A673 (cell line): ENCODE results near the gene ANKDD1B. TPM values are rescaled to one million over a fixed set of nuclear protein-coding genes. Genes with fewer than 3 reads are reported as not detected.
A peak's percentile ranks its signal among the peaks of the same experiment; 100 is the strongest.

ENCODE experiments used
- BruUV-seq: library from RNA; stranded (reverse); fragments of 400-500 nt; replicated peaks from 2 replicates; lab custom pipeline; 2021; lab: Mats Ljungman, UMichigan
- CTCF ChIA-PET: fragments of 300-600 bp; sonication (Branson Sonifier 250); formaldehyde crosslinking; loops from one replicate; lab custom pipeline; 2022; ENCODE audit warnings: antibody characterized with exemption; lab: Charles Lee
- POLR2A ChIA-PET: fragments of 300-600 bp; sonication (Branson Sonifier 250); formaldehyde crosslinking; loops from one replicate; lab custom pipeline; 2022; ENCODE audit warnings: antibody characterized with exemption; ENCODE audit not compliant: low non-redundant PET; lab: Charles Lee
- DNase-seq: peaks from one replicate; pipeline ENCODE4 v3.0.0-alpha.2; 2015; ENCODE audit warnings: low spot score
- H3K27ac ChIP-seq: fragments of 200-600 bp; sonication (generic); 2 replicates; pipeline ENCODE4 v1.5.1; 2016; ENCODE audit warnings: mixed run types, low read depth, mild to moderate bottlenecking, mixed read lengths, antibody characterized with exemption, low read length; ENCODE audit not compliant: poor library complexity, severe bottlenecking
- H3K27me3 ChIP-seq: fragments of 200-600 bp; sonication (generic); replicated peaks from 2 replicates; pipeline ENCODE4 v1.6.1; 2017; ENCODE audit warnings: mixed run types, low read depth, mild to moderate bottlenecking, mixed read lengths, antibody characterized with exemption, low read length; ENCODE audit not compliant: insufficient read depth, poor library complexity
- H3K36me3 ChIP-seq: fragments of 200-600 bp; sonication (generic); 2 replicates; pipeline ENCODE4 v1.6.1; 2016; ENCODE audit warnings: mixed run types, mild to moderate bottlenecking, mixed read lengths, antibody characterized with exemption, low read length; ENCODE audit not compliant: insufficient read depth, poor library complexity, severe bottlenecking
- H3K4me1 ChIP-seq: fragments of 200-600 bp; sonication (generic); 2 replicates; pipeline ENCODE4 v1.6.1; 2017; ENCODE audit warnings: mixed run types, mild to moderate bottlenecking, mixed read lengths, antibody characterized with exemption, low read length; ENCODE audit not compliant: insufficient read depth, poor library complexity, severe bottlenecking
- H3K4me3 ChIP-seq: fragments of 200-600 bp; sonication (generic); 2 replicates; pipeline ENCODE4 v1.5.1; 2016; ENCODE audit warnings: low read depth, mixed run types, mild to moderate bottlenecking, mixed read lengths, low read length; ENCODE audit not compliant: poor library complexity, severe bottlenecking
- H3K9me3 ChIP-seq: fragments of 200-600 bp; sonication (generic); 2 replicates; pipeline ENCODE4 v1.6.1; 2016; ENCODE audit warnings: mixed run types, low read depth, mild to moderate bottlenecking, mixed read lengths, antibody characterized with exemption, low read length; ENCODE audit not compliant: poor library complexity, severe bottlenecking
- CTCF ChIP-seq: fragments of 300-800, 200-600 bp; sonication (generic); conservative IDR thresholded peaks from 2 replicates; pipeline ENCODE4 v1.5.1; 2017; ENCODE audit warnings: low read depth, mild to moderate bottlenecking, antibody characterized with exemption, low read length, moderate library complexity, mixed read lengths
- EZH2 ChIP-seq: fragments of 200-600 bp; sonication (generic); IDR thresholded peaks from 2 replicates; pipeline ENCODE4 v1.6.1; 2017; ENCODE audit warnings: borderline replicate concordance, low read depth, mild to moderate bottlenecking, mixed read lengths, antibody characterized with exemption, low read length; ENCODE audit not compliant: poor library complexity, severe bottlenecking
- intact Hi-C: fragments of 100-400 bp; cut with micrococcal nuclease; formaldehyde crosslinking; loops from one replicate; pipeline ENCODE4 v1.10.0; 2022; ENCODE audit not compliant: unreplicated experiment
- total RNA-seq: library from RNA; stranded (reverse); gene quantifications from 2 replicates; pipeline ENCODE4 v1.2.3, GENCODE V29; 2021

ANKDD1B gene
- total RNA-seq, 1 experiment from 2014 or later, result not detected

GRCh38 chr5:75567710-75568109 is 43.5 kb upstream of the ANKDD1B start:
- Histone ChIP-seq H3K27me3 (no peaks in the 10 kb centered on the region), H3K36me3 (no peaks in the 10 kb centered on the region), H3K4me1 (peaks cover 23% of the 10 kb centered on the region), H3K9me3 (peaks cover 4% of the 10 kb centered on the region), H3K4me3 (peak overlapping the region; percentile 11), H3K27ac (peak overlapping the region; percentile 67)
- ChIA-PET POLR2A (no interaction called here), CTCF (no interaction called here)
- TF ChIP-seq EZH2, result no peak
- no peak for TF ChIP-seq CTCF
- intact Hi-C loops, result no loop called here
- no TSS peak for BruUV-seq
- peak; percentile 43 for DNase-seq

GRCh38 chr5:75568202-75568601 is 43.1 kb upstream of the ANKDD1B start:
- Histone ChIP-seq H3K4me1 (peaks cover 23% of the 10 kb centered on the region), H3K4me3 (no peak overlapping the region), H3K36me3 (no peaks in the 10 kb centered on the region), H3K9me3 (peaks cover 2% of the 10 kb centered on the region), H3K27me3 (no peaks in the 10 kb centered on the region), H3K27ac (no peak overlapping the region)
- CTCF ChIA-PET, result no interaction called here
- BruUV-seq, result no TSS peak
- TF ChIP-seq EZH2 (no peak), CTCF (no peak)
- intact Hi-C loops, result no loop called here
- no peak for DNase-seq
- POLR2A ChIA-PET, result no interaction called here

GRCh38 chr5:75571547-75571946 is 39.7 kb upstream of the ANKDD1B start:
- H3K4me3 ChIP-seq, result no peak overlapping the region
- DNase-seq, result no peak
- H3K27ac ChIP-seq, result no peak overlapping the region
- intact Hi-C loops, result no loop called here
- H3K4me1 ChIP-seq, result peaks cover 41% of the 10 kb centered on the region
- CTCF ChIA-PET, result no interaction called here
- no peaks in the 10 kb centered on the region for H3K27me3 ChIP-seq
- H3K36me3 ChIP-seq, result no peaks in the 10 kb centered on the region
- no peak for TF ChIP-seq EZH2
- no peak for TF ChIP-seq CTCF
- POLR2A ChIA-PET, result no interaction called here
- no TSS peak for BruUV-seq
- H3K9me3 ChIP-seq, result no peaks in the 10 kb centered on the region
